HepG2 (cell line): ENCODE measurements around the gene SLC15A5. TPM values are rescaled to one million over a fixed set of nuclear protein-coding genes. Genes with fewer than 3 reads are reported as not detected.

Source experiments
- ATAC-seq: fragments of 200-7000 bp; cut with Tn5 transposase; 3 replicates; pipeline ENCODE4 v1.9.1; 2020; ENCODE audit warnings: mild to moderate bottlenecking, moderate library complexity
- BruUV-seq: library from RNA; stranded (reverse); fragments of 400-500 nt; replicated peaks from 2 replicates; lab custom pipeline; 2021; lab: Mats Ljungman, UMichigan
- CTCF ChIA-PET: fragments of 300-600 bp; formaldehyde crosslinking; extraction: SDS; loops from one replicate; lab custom pipeline; 2021; ENCODE audit warnings: low total read pairs, inconsistent platforms, low intra/inter-chr PET ratio; lab: Yijun Ruan, JAX
- POLR2A ChIA-PET: fragments of 350-600 bp; sonication (Branson Sonifier 250); formaldehyde crosslinking; loops from one replicate; lab custom pipeline; 2020; ENCODE audit warnings: antibody characterized with exemption, inconsistent platforms; lab: Yijun Ruan, JAX
- DNase-seq: peaks from one replicate; pipeline ENCODE4 v3.0.0-alpha.2; 2015; ENCODE audit warnings: low spot score
- FAIRE-seq: peaks from 3 replicates; lab custom pipeline; 2011; peaks lifted over from hg19 to GRCh38; lab: Jason Lieb, UNC
- H2AFZ ChIP-seq: one replicate; pipeline ENCODE4 v1.6.1; 2011; ENCODE audit warnings: low read length, inconsistent platforms
- H3K27ac ChIP-seq: fragments of 300-600 bp; 3 replicates; pipeline ENCODE4 v1.8.0; 2011; ENCODE audit warnings: mixed run types, mild to moderate bottlenecking, mixed read lengths, low read length, inconsistent platforms; ENCODE audit not compliant: insufficient read depth; ENCODE audit errors: extremely low read length
- H3K27me3 ChIP-seq, 2 experiments: fragments of 200-600 bp in 1 of 2; 2 replicates in 1 of 2; 3 replicates in 1 of 2; pipeline versions ENCODE4 v1.6.0 to v1.8.0; 2011; ENCODE audit warnings: low read length in 2 of 2, mild to moderate bottlenecking in 2 of 2, moderate library complexity in 2 of 2, inconsistent platforms in 1 of 2; ENCODE audit not compliant: insufficient read depth in 2 of 2, control insufficient read depth in 1 of 2
- H3K36me3 ChIP-seq, 2 experiments: fragments of 200-600 bp in 1 of 2; replicated peaks in 1 of 2; 2 replicates in 1 of 2; 3 replicates in 1 of 2; pipeline versions ENCODE4 v1.5.1 to v1.8.0; 2011; ENCODE audit warnings: low read length in 2 of 2, inconsistent platforms in 1 of 2; ENCODE audit not compliant: insufficient read depth in 2 of 2, control insufficient read depth in 1 of 2
- H3K4me1 ChIP-seq: 2 replicates; pipeline ENCODE4 v1.5.1; 2012; ENCODE audit warnings: low read length, inconsistent platforms; ENCODE audit not compliant: insufficient read depth
- H3K4me2 ChIP-seq: 2 replicates; pipeline ENCODE4 v1.6.0; 2011; ENCODE audit warnings: low read depth, low read length, inconsistent platforms
- H3K4me3 ChIP-seq, 3 experiments: fragments of 200-600 bp in 1 of 3; sonication (generic), shearing (Covaris generic) in 1 of 3; replicated peaks in 1 of 3; 2 replicates each; pipeline ENCODE4 v1.5.1; 2011 to 2016; ENCODE audit warnings: low read length in 3 of 3, inconsistent platforms in 2 of 3, low read depth in 2 of 3, mild to moderate bottlenecking in 2 of 3, control low read depth in 1 of 3, mixed read lengths in 1 of 3; ENCODE audit not compliant: insufficient read depth in 1 of 3
- H3K79me2 ChIP-seq: one replicate; pipeline ENCODE4 v1.6.1; 2011; ENCODE audit warnings: low read length, inconsistent platforms; ENCODE audit not compliant: insufficient read depth
- H3K9ac ChIP-seq: 2 replicates; pipeline ENCODE4 v1.6.0; 2011; ENCODE audit warnings: mild to moderate bottlenecking, low read depth, low read length, inconsistent platforms; ENCODE audit not compliant: insufficient read depth
- H3K9me3 ChIP-seq: 2 replicates; pipeline ENCODE4 v1.5.1; 2012; ENCODE audit warnings: mild to moderate bottlenecking, low read length
- H4K20me1 ChIP-seq: 2 replicates; pipeline ENCODE4 v1.6.0; 2011; ENCODE audit warnings: inconsistent platforms, mild to moderate bottlenecking, low read length, moderate library complexity; ENCODE audit not compliant: insufficient read depth
- AHR ChIP-seq: IDR thresholded peaks from 2 replicates; pipeline ENCODE4 v1.6.1; 2018; ENCODE audit warnings: missing genetic modification reagents, missing compliant biosample characterization
- BCL6 ChIP-seq: IDR thresholded peaks from 2 replicates; pipeline ENCODE4 v1.6.1; 2016; ENCODE audit warnings: missing genetic modification reagents, missing compliant biosample characterization
- FOXP4 ChIP-seq: sonication (generic); formaldehyde crosslinking; IDR thresholded peaks from 2 replicates; pipeline ENCODE4 v1.4.0; 2020; ENCODE audit warnings: missing genetic modification reagents
- GZF1 ChIP-seq: sonication (generic); formaldehyde crosslinking; IDR thresholded peaks from 2 replicates; pipeline ENCODE4 v1.5.1; 2020; ENCODE audit warnings: mild to moderate bottlenecking, missing genetic modification reagents
- POLR2AphosphoS5 ChIP-seq: IDR thresholded peaks from 2 replicates; pipeline ENCODE4 v1.6.1; 2012; ENCODE audit warnings: low read depth, low read length
- RFXANK ChIP-seq: IDR thresholded peaks from 2 replicates; pipeline ENCODE4 v1.6.1; 2016
- SRF ChIP-seq: IDR thresholded peaks from 2 replicates; pipeline ENCODE4 v1.6.1; 2011; ENCODE audit warnings: mild to moderate bottlenecking, low read depth, low read length, moderate library complexity
- SRSF1 ChIP-seq: fragments of 200-400 bp; formaldehyde crosslinking; optimal IDR thresholded peaks from 2 replicates; pipeline ENCODE3; 2017; ENCODE audit warnings: mild to moderate bottlenecking, low read depth, low read length, moderate library complexity
- TBX3 ChIP-seq: fragments of 450-650 bp; IDR thresholded peaks from 2 replicates; pipeline ENCODE4 v1.6.1; 2017; ENCODE audit warnings: antibody characterized with exemption, mild to moderate bottlenecking, inconsistent platforms, borderline replicate concordance
- YEATS4 ChIP-seq: sonication (generic); formaldehyde crosslinking; IDR thresholded peaks from 2 replicates; pipeline ENCODE4 v1.4.0; 2020; ENCODE audit warnings: missing genetic modification reagents, borderline replicate concordance
- ZBTB8A ChIP-seq: sonication (generic); formaldehyde crosslinking; IDR thresholded peaks from 2 replicates; pipeline ENCODE4 v1.4.0; 2020; ENCODE audit warnings: mild to moderate bottlenecking, low read depth, missing genetic modification reagents, borderline replicate concordance
- ZNF207 ChIP-seq: fragments of 450-650 bp; IDR thresholded peaks from 2 replicates; pipeline ENCODE4 v1.6.1; 2016; ENCODE audit warnings: antibody characterized with exemption, borderline replicate concordance
- ZNF235 ChIP-seq: sonication (generic); formaldehyde crosslinking; IDR thresholded peaks from 2 replicates; pipeline ENCODE4 v1.8.1; 2023; ENCODE audit warnings: mild to moderate bottlenecking, missing genetic modification reagents, borderline replicate concordance
- ZNF256 ChIP-seq: sonication (generic); formaldehyde crosslinking; conservative IDR thresholded peaks from 2 replicates; pipeline ENCODE4 v1.4.0; 2020; ENCODE audit warnings: missing genetic modification reagents
- WGBS: methylation state at CpG from one replicate; pipeline ENCODE4 v1.1.6; 2017; ENCODE audit warnings: low lambda C conversion rate; 5-methylcytosine and 5-hydroxymethylcytosine counted together
- in situ Hi-C: cut with HindIII; loops from 2 replicates; pipeline ENCODE4 v1.10.0; 2017; ENCODE audit warnings: low pct_unique_long_range_greater_than_20kb; ENCODE audit not compliant: extremely low pct_ligation_motif_present
- intact Hi-C: fragments of 100-400 bp; cut with micrococcal nuclease; formaldehyde crosslinking; loops from one replicate; pipeline ENCODE4 v1.10.0; 2022; ENCODE audit not compliant: unreplicated experiment
- polyA plus RNA-seq, 8 experiments: library from polyadenylated mRNA; depleted of rRNA in 3 of 8; stranded (reverse) in 7 of 8; unstranded in 1 of 8; fragments of >200 nt; fragmentation: Illumina TruSeq in 4 of 8; extraction: Trizol in 4 of 8; gene quantifications; 2 replicates each; pipeline versions ENCODE4 v1.2.1 to v1.2.3, GENCODE V29; 2011 to 2016; ENCODE audit warnings: low read depth in 4 of 8, missing spikeins in 1 of 8, mixed read lengths in 1 of 8; ENCODE audit not compliant: insufficient read depth in 1 of 8
- total RNA-seq, 5 experiments: library from RNA; depleted of rRNA; stranded (reverse); fragments of >200 nt; fragmentation: Illumina TruSeq; extraction: Trizol; gene quantifications; 2 replicates each; pipeline ENCODE4 v1.2.3, GENCODE V29; 2016; ENCODE audit warnings: low read depth in 1 of 5
- TF ChIP-seq, protein P1 (sequence below): sonication (generic); formaldehyde crosslinking; IDR thresholded peaks from 2 replicates; pipeline ENCODE4 v1.4.0; 2020; ENCODE audit warnings: mild to moderate bottlenecking, missing genetic modification reagents

The SLC15A5 gene
- total and polyA plus RNA-seq, 2 of the 13 experiments (the other 11 are each of a cell fraction or from before 2014, with no cell fraction given) = not detected

DNA sequence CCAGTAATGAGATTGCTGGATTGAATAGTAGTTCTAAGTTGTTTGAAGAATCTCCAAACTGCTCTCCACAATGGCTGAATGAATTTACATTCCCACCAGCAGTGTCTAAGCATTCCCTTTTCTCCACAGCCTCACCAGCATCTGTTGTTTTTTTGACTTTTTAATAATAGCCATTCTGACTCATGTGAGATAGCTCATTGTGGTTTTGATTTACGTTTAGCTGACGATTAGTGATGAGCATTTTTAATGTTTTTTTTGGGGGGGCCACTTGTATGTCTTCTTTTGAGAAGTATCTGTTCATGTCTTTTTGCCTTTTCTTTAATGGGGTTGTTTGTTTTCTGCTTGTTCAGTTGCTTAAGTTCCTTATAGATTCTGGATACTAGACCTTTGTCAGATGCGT lies 8.1 kb upstream of the SLC15A5 start:
- Histone ChIP-seq H2AFZ (no peak overlapping the region), H3K27ac (no peak overlapping the region), H3K79me2 (no peaks in the 10 kb centered on the region), H3K36me3 (no peaks in the 10 kb centered on the region), H3K4me3 (no peak overlapping the region), H3K9ac (no peak overlapping the region), H4K20me1 (no peaks in the 10 kb centered on the region), H3K27me3 (no peaks in the 10 kb centered on the region), H3K9me3 (no peaks in the 10 kb centered on the region), H3K4me2 (no peak overlapping the region), H3K4me1 (no peaks in the 10 kb centered on the region)
- ChIA-PET POLR2A (no interaction called here), CTCF (no interaction called here)
- intact Hi-C loops (no loop called here), in situ Hi-C loops (no loop called here)
- TF ChIP-seq GZF1 = no peak
- no peak for TF ChIP-seq RFXANK
- TF ChIP-seq TBX3 = no peak
- TF ChIP-seq, protein P1, sequence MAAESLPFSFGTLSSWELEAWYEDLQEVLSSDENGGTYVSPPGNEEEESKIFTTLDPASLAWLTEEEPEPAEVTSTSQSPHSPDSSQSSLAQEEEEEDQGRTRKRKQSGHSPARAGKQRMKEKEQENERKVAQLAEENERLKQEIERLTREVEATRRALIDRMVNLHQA = no peak
- TF ChIP-seq ZNF235 (CRISPR knock-in tag) = no peak
- no peak for TF ChIP-seq SRSF1
- TF ChIP-seq ZNF256 (CRISPR knock-in tag) = no peak
- TF ChIP-seq ZBTB8A (CRISPR knock-in tag) = no peak
- no peak for TF ChIP-seq ZNF207
- no peak for TF ChIP-seq SRF
- TF ChIP-seq FOXP4 = no peak
- TF ChIP-seq AHR (CRISPR knock-in tag) = no peak
- no peak for TF ChIP-seq BCL6 (CRISPR knock-in tag)
- TF ChIP-seq YEATS4 (CRISPR knock-in tag) = no peak
- TF ChIP-seq POLR2AphosphoS5 = no peak
- no peak for ATAC-seq
- 15% methylated on average over 3 of the region's 3 CpGs for WGBS
- BruUV-seq = no TSS peak
- FAIRE-seq = no peak
- DNase-seq = no peak
